ENCODE data around the gene WWP2. TPM values are rescaled to one million over a fixed set of nuclear protein-coding genes. Genes with fewer than 3 reads are reported as not detected.
"Not testable (repeated sequence)": the region's sequence is repeated elsewhere in the genome, so short reads cannot be mapped to it uniquely, and the experiment has no call there.

The WWP2 gene
- total RNA-seq, 1 donor from 2014 or later, result 76.6 TPM

DNA sequence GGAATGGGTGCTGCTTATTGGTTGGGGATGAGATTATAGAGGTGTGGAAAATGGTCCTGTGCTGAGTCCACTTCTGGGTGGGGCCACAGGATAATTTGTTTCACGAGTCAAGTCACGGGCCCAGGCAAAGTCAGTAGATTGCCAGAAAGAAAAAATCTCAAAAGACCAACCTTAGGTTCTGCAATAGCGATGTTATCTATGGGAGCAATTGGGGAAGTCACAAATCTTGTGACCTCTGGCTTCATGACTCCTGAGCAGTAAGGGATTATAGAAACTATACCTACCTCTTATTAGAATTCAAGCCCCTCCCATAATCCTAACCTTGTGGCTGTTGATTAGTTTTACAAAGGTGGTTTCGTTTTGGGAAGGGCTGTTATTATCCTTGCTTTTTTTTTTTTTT is 31.4 kb downstream of the WWP2 start:
- intact Hi-C loops (cut with micrococcal nuclease), result no loop called here

GRCh38 chr16:69794486-69794885 is 32.4 kb downstream of the WWP2 start:
- intact Hi-C loops (cut with micrococcal nuclease), result no loop called here

- intact Hi-C loops (cut with micrococcal nuclease), result loop anchor here (1.0 to 2.0 kb wide), 2 partner anchors 62 to 857 kb away; no protein-coding TSS in a partner anchor
These were observed 34.4 kb downstream of the WWP2 start for GRCh38 chr16:69796285-69797118.

DNA sequence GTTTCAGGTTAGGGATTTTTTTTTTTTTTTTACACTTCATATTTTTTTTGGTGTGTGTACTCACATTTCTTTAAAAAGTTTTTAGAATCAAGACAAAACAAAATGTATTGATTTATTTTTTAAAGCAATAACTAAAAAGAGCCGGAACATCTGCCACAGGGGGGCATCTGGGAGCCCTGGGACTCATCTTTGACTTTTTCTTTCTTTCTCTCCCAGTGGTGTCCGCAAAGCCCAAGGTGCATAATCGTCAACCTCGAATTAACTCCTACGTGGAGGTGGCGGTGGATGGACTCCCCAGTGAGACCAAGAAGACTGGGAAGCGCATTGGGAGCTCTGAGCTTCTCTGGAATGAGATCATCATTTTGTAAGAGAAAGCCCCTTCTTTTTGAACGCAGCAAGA is 36.3 kb downstream of the WWP2 start:
- intact Hi-C loops (cut with micrococcal nuclease), result no loop called here

DNA sequence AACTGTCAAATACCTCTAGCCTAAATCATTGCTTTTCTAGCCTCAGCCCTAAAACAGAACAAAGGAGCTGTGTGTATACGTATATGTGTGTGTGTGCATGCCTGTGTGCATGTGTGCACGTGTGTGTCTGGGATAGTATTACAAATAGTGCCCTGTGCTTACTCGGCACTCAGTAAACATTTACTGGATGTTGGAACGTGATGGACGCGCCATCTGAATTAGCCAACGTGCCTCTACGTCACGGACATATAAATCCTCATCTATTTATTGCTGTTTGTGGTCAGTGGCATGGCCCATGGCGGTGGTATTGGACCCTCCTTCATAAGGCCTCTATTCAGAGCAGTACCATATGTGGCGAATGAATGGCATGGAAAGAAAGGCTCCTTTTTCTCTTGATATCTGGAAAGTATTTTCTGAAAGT is 37.5 kb downstream of the WWP2 start:
- intact Hi-C loops (cut with micrococcal nuclease), result no loop called here

GRCh38 chr16:69804297-69804696 is 42.2 kb downstream of the WWP2 start:
- intact Hi-C loops (cut with micrococcal nuclease), result no loop called here

DNA sequence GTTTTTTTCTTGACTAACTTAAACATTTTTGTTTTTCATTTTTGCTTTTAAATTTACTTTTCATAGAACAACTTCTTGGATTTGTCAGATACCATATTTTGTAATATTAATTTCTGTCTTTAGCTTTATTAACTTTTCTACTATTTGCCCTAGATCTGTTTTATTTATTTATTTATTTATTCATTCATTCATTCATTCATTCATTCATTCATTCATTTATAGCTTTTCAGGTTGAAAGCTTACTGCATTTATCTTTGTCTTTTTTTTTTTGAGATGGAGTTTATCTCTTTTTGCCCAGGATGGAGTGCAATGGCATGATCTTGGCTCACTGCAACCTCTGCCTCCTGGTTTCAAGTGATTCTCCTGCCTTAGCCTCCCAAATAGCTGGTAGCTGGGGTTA is 44.6 kb downstream of the WWP2 start:
- intact Hi-C loops (cut with micrococcal nuclease), result not testable (repeated sequence)

DNA sequence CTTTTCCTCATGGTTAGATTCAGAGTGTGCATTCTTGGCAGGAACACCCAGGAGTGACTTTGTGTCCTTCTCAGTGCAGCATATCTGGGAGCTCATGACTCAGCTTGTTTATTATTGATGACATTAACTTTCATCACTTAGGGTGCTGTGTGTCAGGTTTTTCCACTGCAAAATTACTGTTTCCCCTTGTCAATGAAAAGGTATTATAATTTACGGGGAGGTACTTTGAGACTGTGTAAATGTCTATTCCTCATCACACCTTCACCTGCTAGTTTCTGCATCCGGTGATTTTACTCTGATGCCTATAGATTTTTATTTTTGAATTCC is 50.5 kb downstream of the WWP2 start:
- intact Hi-C loops (cut with micrococcal nuclease), result no loop called here

GRCh38 chr16:69814078-69814477 is 51.9 kb downstream of the WWP2 start:
- intact Hi-C loops (cut with micrococcal nuclease), result no loop called here

GRCh38 chr16:69814561-69814960 is 52.4 kb downstream of the WWP2 start:
- intact Hi-C loops (cut with micrococcal nuclease), result no loop called here

- intact Hi-C loops (cut with micrococcal nuclease), result not testable (repeated sequence)
These were observed 53.2 kb downstream of the WWP2 start for GRCh38 chr16:69815216-69815883.

- intact Hi-C loops (cut with micrococcal nuclease), result no loop called here
These were observed 54.9 kb downstream of the WWP2 start for GRCh38 chr16:69816996-69817395.

GRCh38 chr16:69818891-69819545 is 56.9 kb downstream of the WWP2 start:
- intact Hi-C loops (cut with micrococcal nuclease), result no loop called here

GRCh38 chr16:69820926-69821541 is 58.9 kb downstream of the WWP2 start:
- intact Hi-C loops (cut with micrococcal nuclease), result no loop called here

GRCh38 chr16:69821844-69822173 is 59.7 kb downstream of the WWP2 start:
- intact Hi-C loops (cut with micrococcal nuclease), result no loop called here

DNA sequence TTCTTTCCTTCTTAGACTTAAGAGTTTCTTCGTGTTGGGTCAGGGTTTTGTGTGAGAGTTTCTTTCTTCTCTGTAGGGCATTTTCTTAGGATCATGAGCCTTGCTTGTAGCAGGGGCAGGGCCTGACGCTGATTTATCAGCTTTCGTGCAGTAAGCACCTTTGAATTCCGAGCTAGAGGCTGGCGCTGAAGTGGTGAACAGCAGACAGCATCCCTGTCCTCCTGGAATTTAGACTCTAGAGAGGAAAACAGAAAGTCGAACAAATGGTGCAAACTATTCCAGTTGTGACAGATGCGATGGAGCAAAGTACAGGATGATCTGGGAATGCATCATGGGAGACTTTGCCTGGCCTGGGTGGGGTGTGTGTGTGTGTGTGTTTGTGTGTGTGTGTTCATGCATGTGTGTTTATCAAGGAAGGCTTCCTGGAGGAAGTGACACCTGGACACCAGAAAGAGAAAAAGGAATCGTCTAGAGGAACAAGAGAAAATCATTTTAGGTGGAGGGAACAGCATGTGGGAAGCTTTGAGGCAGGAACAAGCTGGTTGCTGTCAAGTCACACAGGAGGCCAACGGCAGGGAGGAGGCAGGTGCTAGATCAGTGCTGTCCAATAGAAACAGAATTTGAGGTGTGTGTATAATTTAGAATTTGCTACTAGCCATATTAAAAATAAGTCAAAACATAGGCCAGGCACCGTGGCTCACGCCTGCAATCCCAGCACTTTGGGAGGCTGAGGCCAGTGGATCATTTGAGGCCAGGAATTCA is 60.2 kb downstream of the WWP2 start:
- intact Hi-C loops (cut with micrococcal nuclease), result no loop called here

GRCh38 chr16:69823831-69824563 is 61.9 kb downstream of the WWP2 start:
- intact Hi-C loops (cut with micrococcal nuclease), result no loop called here

- intact Hi-C loops (cut with micrococcal nuclease), result not testable (repeated sequence)
These were observed 62.5 kb downstream of the WWP2 start for GRCh38 chr16:69824564-69825142.

GRCh38 chr16:69827524-69827923 is 65.4 kb downstream of the WWP2 start:
- intact Hi-C loops (cut with micrococcal nuclease), result no loop called here

DNA sequence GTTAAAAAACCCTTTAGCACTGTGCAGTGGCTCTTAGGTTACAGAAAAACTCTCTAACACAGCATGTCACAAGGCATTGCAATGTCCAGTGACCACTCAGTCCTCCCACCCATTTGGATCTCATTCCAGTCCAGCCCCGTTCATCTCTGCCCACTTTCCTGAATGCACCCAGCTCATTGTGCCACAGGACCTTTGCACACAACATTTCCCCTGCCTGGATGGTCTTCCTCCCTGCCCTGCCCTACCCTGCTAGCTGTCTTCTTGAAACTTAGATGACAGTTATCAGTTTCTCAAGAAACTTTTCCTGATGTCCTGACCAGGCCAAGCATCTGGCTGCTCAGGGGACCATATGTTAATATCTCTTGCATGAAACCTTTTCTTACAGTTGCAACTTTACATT is 67.2 kb downstream of the WWP2 start:
- intact Hi-C loops (cut with micrococcal nuclease), result no loop called here
